H1 (cell line): ENCODE data around the gene OR1K1. TPM values are rescaled to one million over a fixed set of nuclear protein-coding genes. Genes with fewer than 3 reads are reported as not detected.

Source experiments
- CTCF ChIA-PET: fragments of 300-600 bp; sonication (Branson Sonifier 250); formaldehyde crosslinking; loops from one replicate; lab custom pipeline; 2021; ENCODE audit not compliant: partially characterized antibody; lab: Charles Lee
- POLR2A ChIA-PET: fragments of 300-600 bp; sonication (Branson Sonifier 250); formaldehyde crosslinking; loops from one replicate; lab custom pipeline; 2021; ENCODE audit warnings: inconsistent platforms; ENCODE audit not compliant: partially characterized antibody; lab: Charles Lee
- DNase-seq, 2 experiments: peaks; one replicate each; pipeline versions ENCODE4 v3.0.0 to v3.0.0-alpha.2; 2010 to 2022; ENCODE audit warnings: low spot score in 2 of 2, low read depth in 1 of 2, mixed read lengths in 1 of 2
- FAIRE-seq: peaks from 2 replicates; lab custom pipeline; 2011; peaks lifted over from hg19 to GRCh38; lab: Jason Lieb, UNC
- H2AFZ ChIP-seq: 2 replicates; pipeline ENCODE4 v1.8.1; 2012; ENCODE audit warnings: low read length, inconsistent platforms
- H2AK5ac ChIP-seq: 2 replicates; pipeline ENCODE4 v1.6.1; 2013; ENCODE audit warnings: low read depth, low read length
- H2BK120ac ChIP-seq: replicated peaks from 2 replicates; pipeline ENCODE3; 2013; ENCODE audit warnings: low read depth, low read length, inconsistent platforms
- H2BK12ac ChIP-seq: 2 replicates; pipeline ENCODE4 v1.6.1; 2013; ENCODE audit warnings: low read depth, low read length
- H2BK15ac ChIP-seq: 2 replicates; pipeline ENCODE4 v1.6.1; 2013; ENCODE audit warnings: low read length
- H2BK20ac ChIP-seq: 2 replicates; pipeline ENCODE4 v1.6.1; 2013; ENCODE audit warnings: low read length
- H2BK5ac ChIP-seq: 2 replicates; pipeline ENCODE4 v1.6.1; 2013; ENCODE audit warnings: low read depth, low read length
- H3K14ac ChIP-seq: 2 replicates; pipeline ENCODE4 v1.6.1; 2013; ENCODE audit warnings: inconsistent platforms; ENCODE audit not compliant: insufficient read length
- H3K18ac ChIP-seq: 2 replicates; pipeline ENCODE4 v1.6.1; 2013; ENCODE audit warnings: low read length; ENCODE audit errors: extremely low read depth
- H3K23ac ChIP-seq: 2 replicates; pipeline ENCODE4 v1.6.1; 2013; ENCODE audit warnings: inconsistent platforms; ENCODE audit not compliant: insufficient read length
- H3K23me2 ChIP-seq: 2 replicates; pipeline ENCODE4 v1.6.1; 2013; ENCODE audit warnings: low read depth, low read length
- H3K27ac ChIP-seq: 2 replicates; pipeline ENCODE4 v1.6.1; 2011; ENCODE audit warnings: low read depth, low read length, inconsistent platforms
- H3K27me3 ChIP-seq, 4 experiments: replicated peaks in 1 of 4; 1 replicate in 1 of 4; 2 replicates in 3 of 4; pipeline versions ENCODE4 v1.6.1 to v1.8.1; 2011 to 2013; ENCODE audit warnings: low read length in 3 of 4, mild to moderate bottlenecking in 3 of 4, inconsistent platforms in 2 of 4, mixed read lengths in 2 of 4, moderate library complexity in 1 of 4; ENCODE audit not compliant: control insufficient read depth in 3 of 4, insufficient read depth in 3 of 4; ENCODE audit errors: extremely low read depth in 1 of 4
- H3K36me3 ChIP-seq, 4 experiments: 2 replicates each; pipeline versions ENCODE4 v1.6.1 to v1.8.1; 2011 to 2013; ENCODE audit warnings: mild to moderate bottlenecking in 4 of 4, low read length in 3 of 4, moderate library complexity in 2 of 4, control low read depth in 1 of 4, inconsistent platforms in 1 of 4; ENCODE audit not compliant: insufficient read depth in 4 of 4, control insufficient read depth in 2 of 4
- H3K4ac ChIP-seq: replicated peaks from 2 replicates; pipeline ENCODE3; 2013; ENCODE audit warnings: low read length, low read depth, mixed read lengths, inconsistent platforms; ENCODE audit not compliant: insufficient read length
- H3K4me1 ChIP-seq, 4 experiments: replicated peaks in 1 of 4; 1 replicate in 1 of 4; 2 replicates in 3 of 4; pipeline versions ENCODE4 v1.6.1 to v1.8.1; 2011 to 2013; ENCODE audit warnings: low read length in 3 of 4, inconsistent platforms in 2 of 4, mixed read lengths in 1 of 4; ENCODE audit not compliant: insufficient read depth in 4 of 4, control insufficient read depth in 3 of 4
- H3K4me2 ChIP-seq, 2 experiments: 2 replicates each; pipeline versions ENCODE4 v1.6.1 to v1.8.1; 2011 to 2013; ENCODE audit warnings: low read depth in 2 of 2, low read length in 2 of 2, control low read depth in 1 of 2, inconsistent platforms in 1 of 2, mild to moderate bottlenecking in 1 of 2; ENCODE audit not compliant: insufficient read depth in 1 of 2
- H3K4me3 ChIP-seq, 4 experiments: fragments of 200-600, 300-600 bp in 1 of 4; sonication (generic), shearing (Covaris generic), sonication (Bioruptor Twin) in 1 of 4; 2 replicates each; pipeline versions ENCODE4 v1.5.1 to v1.8.1; 2011 to 2016; ENCODE audit warnings: low read length in 4 of 4, low read depth in 3 of 4, control low read depth in 2 of 4, inconsistent platforms in 2 of 4, mild to moderate bottlenecking in 2 of 4, mixed read lengths in 1 of 4, moderate library complexity in 1 of 4; ENCODE audit not compliant: insufficient read depth in 2 of 4; ENCODE audit errors: extremely low read depth in 1 of 4
- H3K56ac ChIP-seq: replicated peaks from 2 replicates; pipeline ENCODE3; 2013; ENCODE audit warnings: low read depth, mild to moderate bottlenecking, mixed read lengths, low read length, inconsistent platforms; ENCODE audit not compliant: insufficient read length
- H3K79me1 ChIP-seq: 2 replicates; pipeline ENCODE4 v1.6.1; 2013; ENCODE audit warnings: low read depth, low read length, control low read depth
- H3K79me2 ChIP-seq, 2 experiments: 2 replicates each; pipeline versions ENCODE4 v1.6.1 to v1.8.1; 2012 to 2013; ENCODE audit warnings: low read length in 2 of 2, mild to moderate bottlenecking in 2 of 2, inconsistent platforms in 1 of 2; ENCODE audit not compliant: insufficient read depth in 2 of 2, control insufficient read depth in 1 of 2
- H3K9ac ChIP-seq, 4 experiments: replicated peaks in 1 of 4; 1 replicate in 1 of 4; 2 replicates in 3 of 4; pipeline versions ENCODE4 v1.6.1 to v1.8.1; 2011 to 2013; ENCODE audit warnings: low read depth in 3 of 4, low read length in 3 of 4, control low read depth in 2 of 4, mild to moderate bottlenecking in 2 of 4, moderate library complexity in 2 of 4, inconsistent platforms in 1 of 4; ENCODE audit errors: extremely low read depth in 1 of 4
- H3K9me3 ChIP-seq, 2 experiments: 2 replicates each; pipeline versions ENCODE4 v1.6.1 to v1.8.1; 2012 to 2013; ENCODE audit warnings: mild to moderate bottlenecking in 2 of 2, moderate library complexity in 2 of 2, control low read depth in 1 of 2, inconsistent platforms in 1 of 2, low read depth in 1 of 2, low read length in 1 of 2, mixed read lengths in 1 of 2; ENCODE audit not compliant: insufficient read depth in 2 of 2
- H4K20me1 ChIP-seq, 2 experiments: replicated peaks in 1 of 2; 2 replicates each; pipeline versions ENCODE3 to v1.8.1; 2011 to 2013; ENCODE audit warnings: inconsistent platforms in 2 of 2, low read length in 2 of 2, mild to moderate bottlenecking in 1 of 2; ENCODE audit not compliant: insufficient read depth in 2 of 2, control insufficient read depth in 1 of 2
- H4K5ac ChIP-seq: 2 replicates; pipeline ENCODE4 v1.6.1; 2013; ENCODE audit warnings: low read length, low read depth, mixed read lengths, inconsistent platforms; ENCODE audit not compliant: insufficient read length
- H4K8ac ChIP-seq: 2 replicates; pipeline ENCODE4 v1.8.0; 2013; ENCODE audit warnings: mild to moderate bottlenecking, moderate library complexity, low read length, inconsistent platforms; ENCODE audit not compliant: insufficient read depth; ENCODE audit errors: extremely low read depth
- H4K91ac ChIP-seq: replicated peaks from 2 replicates; pipeline ENCODE3; 2013; ENCODE audit warnings: low read length, mixed read lengths, inconsistent platforms; ENCODE audit not compliant: insufficient read length
- CEBPB ChIP-seq: IDR thresholded peaks from 2 replicates; pipeline ENCODE4 v1.6.1; 2012; ENCODE audit warnings: low read depth, low read length
- CHD2 ChIP-seq: IDR thresholded peaks from 2 replicates; pipeline ENCODE4 v1.6.1; 2012; ENCODE audit warnings: low read length, improper control_type of control experiment
- JUN ChIP-seq: IDR thresholded peaks from 2 replicates; pipeline ENCODE4 v1.6.1; 2011; ENCODE audit warnings: low read depth, mild to moderate bottlenecking, improper control_type of control experiment, low read length
- KDM1A ChIP-seq: fragments of 200-600, 300-600 bp; sonication (generic); IDR thresholded peaks from 2 replicates; pipeline ENCODE4 v1.7.1; 2016; ENCODE audit warnings: mild to moderate bottlenecking, low read length, borderline replicate concordance
- WGBS, 2 experiments: shearing (Covaris generic) in 1 of 2; methylation state at CpG; one replicate each; pipeline versions ENCODE4 v1.1.6 to v1.1.7; 2013 to 2015; ENCODE audit warnings: low lambda C conversion rate in 2 of 2, mixed read lengths in 2 of 2, inconsistent platforms in 1 of 2, low coverage in 1 of 2, missing lambda C conversion rate in 1 of 2; ENCODE audit not compliant: insufficient replicate concordance in 2 of 2, insufficient coverage in 1 of 2, insufficient read length in 1 of 2; ENCODE audit errors: extremely low coverage in 1 of 2, missing lambda C conversion rate in 1 of 2; 5-methylcytosine and 5-hydroxymethylcytosine counted together
- polyA plus RNA-seq, 7 experiments: library from polyadenylated mRNA; depleted of rRNA in 3 of 7; stranded (reverse) in 5 of 7; unstranded in 2 of 7; fragments of >200 nt in 5 of 7; fragments of 200-250 nt in 2 of 7; gene quantifications; 1 replicate in 5 of 7; 2 replicates in 1 of 7; 4 replicates in 1 of 7; pipeline versions ENCODE4 v1.2.1 to v1.2.3, GENCODE V29; 2011 to 2013; ENCODE audit warnings: missing spikeins in 2 of 7, mixed read lengths in 2 of 7
- total RNA-seq: library from RNA; stranded (reverse); fragmentation: NEBNext Ultra II Directional; extraction: Animal tissue kit (Norgen Biotek cat#: 25700); gene quantifications from 2 replicates; pipeline ENCODE4 v1.2.1, GENCODE V29; 2021

Gene OR1K1
- total and polyA plus RNA-seq, 2 of the 8 experiments (the other 6 are each of a cell fraction or from before 2014, with no cell fraction given) = not detected

DNA sequence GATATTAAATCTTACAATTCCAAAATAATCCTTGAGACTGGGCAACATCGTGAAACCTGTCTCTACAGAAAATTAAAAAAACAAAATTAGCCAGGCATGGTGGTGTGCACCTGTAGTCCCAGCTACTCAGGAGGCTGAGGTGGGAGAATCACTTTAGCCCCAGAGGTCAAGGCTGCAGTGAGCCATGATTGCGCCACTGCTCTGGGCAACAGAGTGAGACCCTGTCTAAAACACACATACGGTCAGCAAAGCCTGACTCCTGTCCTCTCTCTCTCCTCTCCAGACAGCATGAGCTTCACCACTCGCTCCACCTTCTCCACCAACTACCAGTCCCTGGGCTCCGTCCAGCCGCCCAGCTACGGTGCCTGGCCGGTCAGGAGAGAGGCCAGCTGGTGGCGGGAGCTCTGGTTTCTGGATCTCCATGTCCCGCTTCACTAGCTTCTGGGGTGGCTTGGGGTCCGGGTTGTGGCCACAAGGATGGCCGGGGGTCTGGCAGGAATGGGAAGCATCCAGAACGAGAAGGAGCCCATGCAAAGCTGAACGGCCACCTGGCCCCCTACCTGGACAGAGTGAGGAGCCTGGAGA lies 37.4 kb downstream of the OR1K1 start:
- peaks cover 0 to 2% (median 0%) of the 10 kb centered on the region in 4 experiments; a peak in 2 of 7 replicates for H3K4me1 ChIP-seq
- no peak for FAIRE-seq
- no peak overlapping the region for H2BK120ac ChIP-seq
- H2AK5ac ChIP-seq = no peak overlapping the region
- H3K9me3 ChIP-seq = peaks cover 3 to 4% of the 10 kb centered on the region in 2 experiments; a peak in 2 of 4 replicates
- no peak overlapping the region for H3K56ac ChIP-seq
- TF ChIP-seq CHD2 = no peak
- TF ChIP-seq JUN = no peak
- TF ChIP-seq KDM1A = no peak
- TF ChIP-seq CEBPB = no peak
- no peak overlapping the region for H3K18ac ChIP-seq
- no peak overlapping the region for H3K27ac ChIP-seq
- no peak overlapping the region for H4K91ac ChIP-seq
- no peak overlapping the region for H3K9ac ChIP-seq
- POLR2A ChIA-PET = interaction anchor here (1.0 kb wide), 1 partner anchor 12 kb away, joined by 3 read pairs; no protein-coding TSS in a partner anchor
- H3K27me3 ChIP-seq = no peaks in the 10 kb centered on the region
- CTCF ChIA-PET = no interaction called here
- H3K23ac ChIP-seq = no peak overlapping the region
- H4K8ac ChIP-seq = no peak overlapping the region
- no peaks in the 10 kb centered on the region for H4K20me1 ChIP-seq
- H3K23me2 ChIP-seq = no peaks in the 10 kb centered on the region
- no peak overlapping the region for H2BK5ac ChIP-seq
- H3K79me1 ChIP-seq = no peaks in the 10 kb centered on the region
- no peak overlapping the region for H2BK12ac ChIP-seq
- no peak overlapping the region for H2AFZ ChIP-seq
- no peaks in the 10 kb centered on the region for H3K36me3 ChIP-seq
- no peak overlapping the region for H3K14ac ChIP-seq
- 94% methylated on average over 11 of the region's 14 CpGs; no CpG with 5 or more reads in 1 of the 2 experiments for WGBS, 2 experiments
- H2BK20ac ChIP-seq = no peak overlapping the region
- no peak overlapping the region for H4K5ac ChIP-seq
- H2BK15ac ChIP-seq = no peak overlapping the region
- no peaks in the 10 kb centered on the region for H3K79me2 ChIP-seq
- H3K4ac ChIP-seq = no peak overlapping the region
- H3K4me2 ChIP-seq = no peak overlapping the region
- no peak for DNase-seq
- no peak overlapping the region for H3K4me3 ChIP-seq
